NT2/D1 (cell line): ENCODE measurements around the gene BMPR1A.

Experiments used
- DNase-seq: peaks from one replicate; pipeline ENCODE4 v3.0.0-alpha.2; 2011; ENCODE audit warnings: low read depth, low spot score
- H3K27me3 ChIP-seq: 2 replicates; pipeline ENCODE4 v1.6.0; 2011; ENCODE audit warnings: mild to moderate bottlenecking; ENCODE audit not compliant: insufficient read length, insufficient read depth
- H3K36me3 ChIP-seq: 2 replicates; pipeline ENCODE4 v1.6.1; 2011; ENCODE audit warnings: mild to moderate bottlenecking, low read length, mixed read lengths; ENCODE audit not compliant: insufficient read depth, insufficient read length
- H3K4me1 ChIP-seq: 2 replicates; pipeline ENCODE4 v1.5.1; 2011; ENCODE audit not compliant: insufficient read depth, insufficient read length
- H3K4me3 ChIP-seq: 2 replicates; pipeline ENCODE4 v1.5.1; 2011; ENCODE audit warnings: low read depth; ENCODE audit not compliant: insufficient read length
- H3K9ac ChIP-seq: 2 replicates; pipeline ENCODE4 v1.6.0; 2011; ENCODE audit warnings: low read depth; ENCODE audit not compliant: insufficient read length
- H3K9me3 ChIP-seq: 2 replicates; pipeline ENCODE4 v1.5.1; 2011; ENCODE audit warnings: mild to moderate bottlenecking, low read length; ENCODE audit not compliant: insufficient read depth
- SUZ12 ChIP-seq: IDR thresholded peaks from 2 replicates; pipeline ENCODE4 v1.6.1; 2011; ENCODE audit not compliant: insufficient read length, insufficient read depth; ENCODE audit errors: extremely low read depth
- YY1 ChIP-seq: IDR thresholded peaks from 2 replicates; pipeline ENCODE4 v1.6.1; 2011; ENCODE audit not compliant: insufficient read length, insufficient read depth
- ZNF274 ChIP-seq: IDR thresholded peaks from 2 replicates; pipeline ENCODE4 v1.6.1; 2011; ENCODE audit warnings: mild to moderate bottlenecking, low read depth, low read length

Gene BMPR1A

GRCh38 chr10:86798611-86799010 is 42.2 kb downstream of the BMPR1A start:
- no peak for TF ChIP-seq SUZ12
- no peak for TF ChIP-seq YY1
- TF ChIP-seq ZNF274, result no peak
- no peaks in the 10 kb centered on the region for H3K27me3 ChIP-seq
- no peak overlapping the region for H3K4me3 ChIP-seq
- no peak overlapping the region for H3K9ac ChIP-seq
- peaks cover 9% of the 10 kb centered on the region for H3K36me3 ChIP-seq
- DNase-seq, result no peak
- H3K4me1 ChIP-seq, result no peaks in the 10 kb centered on the region
- no peaks in the 10 kb centered on the region for H3K9me3 ChIP-seq

DNA sequence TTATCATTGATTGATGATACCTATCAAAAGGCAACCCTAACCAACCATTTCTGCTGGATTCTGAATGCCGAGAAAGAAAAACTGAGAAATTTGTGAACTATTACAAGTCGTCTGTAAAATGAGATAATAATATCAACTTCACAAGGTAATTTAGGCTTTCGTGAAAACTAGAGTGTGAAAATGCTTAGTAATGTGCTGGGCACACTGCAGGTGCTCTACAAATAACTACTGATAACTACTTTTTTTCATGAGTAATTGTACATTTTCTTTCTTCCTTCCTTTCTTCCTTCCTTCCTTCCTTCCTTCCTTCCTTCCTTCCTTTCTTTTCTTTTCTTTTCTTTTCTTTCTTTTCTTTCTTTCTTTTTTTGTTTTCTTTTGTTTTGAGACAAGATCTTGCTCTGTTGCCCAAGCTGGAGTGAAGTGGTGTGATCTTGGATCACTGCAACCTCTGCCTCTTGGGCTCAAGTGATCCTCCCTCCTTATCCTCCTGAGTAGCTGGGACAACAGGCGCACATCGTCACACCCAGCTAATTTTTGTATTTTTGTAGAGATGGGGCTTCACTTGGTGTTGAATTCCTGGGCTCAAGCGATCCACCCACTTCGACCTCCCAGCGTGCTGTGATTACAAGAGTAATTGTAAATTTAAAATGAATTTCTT is 42.9 kb downstream of the BMPR1A start:
- no peaks in the 10 kb centered on the region for H3K4me1 ChIP-seq
- H3K36me3 ChIP-seq, result peaks cover 6% of the 10 kb centered on the region
- no peak overlapping the region for H3K4me3 ChIP-seq
- no peak for TF ChIP-seq YY1
- TF ChIP-seq SUZ12, result no peak
- no peak for TF ChIP-seq ZNF274
- no peaks in the 10 kb centered on the region for H3K9me3 ChIP-seq
- DNase-seq, result no peak
- no peaks in the 10 kb centered on the region for H3K27me3 ChIP-seq
- H3K9ac ChIP-seq, result no peak overlapping the region

- TF ChIP-seq YY1 (no peak), SUZ12 (no peak), ZNF274 (no peak)
- DNase-seq, result no peak
- Histone ChIP-seq H3K9ac (no peak overlapping the region), H3K9me3 (no peaks in the 10 kb centered on the region), H3K36me3 (peaks cover 6% of the 10 kb centered on the region), H3K4me1 (peaks cover 2% of the 10 kb centered on the region), H3K4me3 (no peak overlapping the region), H3K27me3 (no peaks in the 10 kb centered on the region)
These were observed 45.6 kb downstream of the BMPR1A start for GRCh38 chr10:86801995-86802394.

DNA sequence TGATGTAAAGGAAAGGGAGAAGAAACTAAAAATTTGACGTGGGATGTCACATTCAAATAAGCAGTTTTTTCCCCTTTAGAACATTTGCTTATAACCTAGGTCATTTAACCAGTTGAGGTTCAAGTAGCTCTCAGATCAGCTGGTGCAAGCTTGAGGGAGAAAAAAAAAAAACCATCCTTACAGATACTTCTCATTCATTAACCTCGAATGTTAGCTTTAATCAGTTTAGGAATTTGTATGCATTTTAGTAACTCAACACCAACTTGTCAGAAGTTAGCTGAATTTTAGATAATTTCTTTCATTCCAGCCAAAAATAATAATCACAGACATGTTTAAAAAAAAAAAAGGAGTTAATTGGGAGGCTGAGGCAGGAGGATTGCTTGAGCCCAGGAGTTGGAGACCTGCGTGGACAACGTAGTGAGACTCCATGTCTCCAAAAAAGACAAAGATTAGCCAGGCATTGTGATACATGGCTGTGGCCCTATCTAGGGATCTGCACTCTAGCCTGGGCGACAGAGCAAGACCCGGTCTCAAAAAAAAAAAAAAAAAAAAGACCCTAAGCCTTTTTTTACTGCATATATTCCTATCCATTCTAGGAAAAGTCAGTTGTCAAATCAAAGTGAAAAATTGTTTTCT is 46.2 kb downstream of the BMPR1A start:
- TF ChIP-seq YY1, result no peak
- TF ChIP-seq ZNF274, result no peak
- TF ChIP-seq SUZ12, result no peak
- Histone ChIP-seq H3K4me1 (peaks cover 2% of the 10 kb centered on the region), H3K4me3 (no peak overlapping the region), H3K27me3 (no peaks in the 10 kb centered on the region), H3K9ac (no peak overlapping the region), H3K36me3 (peaks cover 6% of the 10 kb centered on the region), H3K9me3 (no peaks in the 10 kb centered on the region)
- no peak for DNase-seq

DNA sequence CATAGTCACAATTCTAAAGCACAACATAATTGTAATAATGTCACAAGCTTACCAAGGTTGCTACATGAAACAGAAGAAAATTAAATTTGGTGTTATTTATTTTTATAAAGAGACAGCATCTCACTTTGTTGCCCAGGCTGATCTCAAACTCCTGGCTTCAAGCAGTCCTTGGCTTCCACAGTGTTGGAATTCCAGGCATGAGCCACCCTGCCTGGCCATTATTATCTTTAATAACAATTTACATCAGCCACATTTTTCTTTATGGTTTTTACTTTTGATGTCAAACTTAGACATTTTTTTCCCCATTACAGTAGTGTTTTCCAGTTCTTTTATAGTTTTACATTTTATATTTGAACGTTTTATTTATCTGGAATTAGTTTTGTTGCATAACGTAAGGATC is 46.7 kb downstream of the BMPR1A start:
- TF ChIP-seq ZNF274, result no peak
- TF ChIP-seq SUZ12, result no peak
- no peak for TF ChIP-seq YY1
- Histone ChIP-seq H3K9ac (no peak overlapping the region), H3K27me3 (no peaks in the 10 kb centered on the region), H3K9me3 (no peaks in the 10 kb centered on the region), H3K4me3 (no peak overlapping the region), H3K4me1 (peaks cover 2% of the 10 kb centered on the region), H3K36me3 (peaks cover 6% of the 10 kb centered on the region)
- no peak for DNase-seq

- H3K4me3 ChIP-seq, result no peak overlapping the region
- no peaks in the 10 kb centered on the region for H3K27me3 ChIP-seq
- no peak overlapping the region for H3K9ac ChIP-seq
- TF ChIP-seq YY1 (no peak), ZNF274 (no peak), SUZ12 (no peak)
- H3K4me1 ChIP-seq, result peaks cover 2% of the 10 kb centered on the region
- peaks cover 8% of the 10 kb centered on the region for H3K36me3 ChIP-seq
- H3K9me3 ChIP-seq, result no peaks in the 10 kb centered on the region
- no peak for DNase-seq
These were observed 48.4 kb downstream of the BMPR1A start for GRCh38 chr10:86804805-86805204.

DNA sequence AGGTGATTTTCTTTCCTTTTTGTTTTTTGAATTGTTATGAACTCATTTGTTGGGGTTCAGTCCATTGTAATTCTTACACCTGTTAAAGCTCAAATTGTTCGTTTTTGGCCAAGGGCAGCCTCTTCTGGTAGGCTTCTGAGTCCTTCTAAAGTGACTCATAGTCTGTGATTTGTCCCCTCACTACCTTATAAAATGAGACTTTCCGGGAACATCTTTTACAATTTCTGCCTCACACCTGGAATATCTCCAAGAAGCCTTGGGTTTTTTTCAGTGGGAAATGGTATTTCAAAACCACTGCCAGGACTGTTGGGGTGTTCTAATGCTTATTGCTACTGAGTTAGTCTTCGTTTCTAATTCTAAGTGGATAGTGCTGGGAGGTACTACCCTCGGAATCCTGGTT is 56.7 kb downstream of the BMPR1A start:
- no peak for TF ChIP-seq YY1
- TF ChIP-seq SUZ12, result no peak
- TF ChIP-seq ZNF274, result no peak
- Histone ChIP-seq H3K9me3 (no peaks in the 10 kb centered on the region), H3K4me3 (no peak overlapping the region), H3K4me1 (no peaks in the 10 kb centered on the region), H3K36me3 (peaks cover 10% of the 10 kb centered on the region), H3K27me3 (no peaks in the 10 kb centered on the region), H3K9ac (no peak overlapping the region)
- no peak for DNase-seq
